Measurements from ENCODE around the gene KCNG1.
"Not testable (repeated sequence)": the region's sequence is repeated elsewhere in the genome, so short reads cannot be mapped to it uniquely, and the experiment has no call there.

KCNG1 gene, protein sequence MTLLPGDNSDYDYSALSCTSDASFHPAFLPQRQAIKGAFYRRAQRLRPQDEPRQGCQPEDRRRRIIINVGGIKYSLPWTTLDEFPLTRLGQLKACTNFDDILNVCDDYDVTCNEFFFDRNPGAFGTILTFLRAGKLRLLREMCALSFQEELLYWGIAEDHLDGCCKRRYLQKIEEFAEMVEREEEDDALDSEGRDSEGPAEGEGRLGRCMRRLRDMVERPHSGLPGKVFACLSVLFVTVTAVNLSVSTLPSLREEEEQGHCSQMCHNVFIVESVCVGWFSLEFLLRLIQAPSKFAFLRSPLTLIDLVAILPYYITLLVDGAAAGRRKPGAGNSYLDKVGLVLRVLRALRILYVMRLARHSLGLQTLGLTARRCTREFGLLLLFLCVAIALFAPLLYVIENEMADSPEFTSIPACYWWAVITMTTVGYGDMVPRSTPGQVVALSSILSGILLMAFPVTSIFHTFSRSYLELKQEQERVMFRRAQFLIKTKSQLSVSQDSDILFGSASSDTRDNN

GRCh38 chr20:51022803-51023616 lies at the start of gene KCNG1:
KCNG1 (minus strand) TSS chr20:51023107; CDS start chr20:51010338, 12,769 bp downstream.
- DNase-seq = peak; percentile 88

DNA sequence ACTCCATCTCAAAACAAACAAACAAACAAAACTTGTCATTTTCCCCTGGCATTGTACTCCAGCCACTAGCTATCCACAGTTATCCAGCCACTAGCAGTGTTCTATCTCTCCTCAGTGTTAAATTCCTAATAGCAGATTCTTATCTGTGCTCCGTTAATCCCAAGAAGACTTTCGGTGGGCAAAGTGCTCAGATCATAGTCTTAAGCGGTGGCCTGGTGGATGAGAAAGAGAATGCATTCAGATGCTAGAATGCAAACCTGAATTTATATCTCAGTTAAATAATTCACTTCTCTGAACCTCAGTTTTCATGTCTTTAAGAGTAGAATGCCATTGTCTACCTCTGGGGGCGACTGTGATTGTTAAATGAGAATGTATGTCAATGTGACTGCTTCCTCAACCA lies 47.7 kb upstream of the KCNG1 start:
- DNase-seq = no peak

- no peak for DNase-seq
Measured at GRCh38 chr20:51067792-51068191, 44.9 kb upstream of the KCNG1 start.

DNA sequence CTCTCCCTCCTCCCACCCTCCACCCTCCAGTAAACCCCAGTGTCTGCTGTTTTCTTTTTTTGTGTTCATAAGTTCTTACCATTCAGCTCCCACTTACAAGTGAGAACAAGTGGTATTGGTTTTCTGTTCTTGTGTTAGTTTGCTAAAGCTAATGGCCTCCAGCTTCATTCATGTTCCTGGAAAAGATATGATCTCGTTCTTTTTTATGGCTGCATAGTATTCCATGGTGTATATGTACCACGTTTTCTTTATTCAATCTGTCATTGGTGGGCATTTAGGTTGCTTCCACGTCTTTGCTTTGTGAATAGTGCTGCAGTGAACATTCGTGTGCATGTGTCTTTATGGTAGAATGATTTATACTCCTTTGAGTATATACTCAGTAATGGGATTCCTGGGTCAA lies 42.7 kb upstream of the KCNG1 start:
- DNase-seq = no peak

- no peak for DNase-seq
Measured at GRCh38 chr20:51064137-51064536, 41.2 kb upstream of the KCNG1 start.

DNA sequence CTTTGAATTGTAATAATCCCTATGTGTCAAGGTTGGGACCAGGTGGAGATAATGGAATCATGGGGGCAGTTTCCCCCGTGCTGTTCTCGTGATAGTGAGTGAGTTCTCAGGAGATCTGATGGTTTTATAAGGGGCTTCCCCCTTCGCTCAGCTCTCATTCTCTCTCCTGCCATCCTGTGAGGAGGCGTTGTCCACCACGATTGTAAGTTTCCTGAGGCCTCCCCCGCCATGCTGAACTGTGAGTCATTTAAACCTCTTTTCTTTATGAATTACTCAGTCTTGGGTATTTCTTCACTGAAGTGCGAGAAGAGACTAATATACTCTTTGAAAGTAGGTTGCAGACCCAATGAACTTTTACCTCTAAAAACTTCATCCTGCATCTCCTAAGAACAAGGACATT lies 39.2 kb upstream of the KCNG1 start:
- DNase-seq = peak; percentile 19

DNA sequence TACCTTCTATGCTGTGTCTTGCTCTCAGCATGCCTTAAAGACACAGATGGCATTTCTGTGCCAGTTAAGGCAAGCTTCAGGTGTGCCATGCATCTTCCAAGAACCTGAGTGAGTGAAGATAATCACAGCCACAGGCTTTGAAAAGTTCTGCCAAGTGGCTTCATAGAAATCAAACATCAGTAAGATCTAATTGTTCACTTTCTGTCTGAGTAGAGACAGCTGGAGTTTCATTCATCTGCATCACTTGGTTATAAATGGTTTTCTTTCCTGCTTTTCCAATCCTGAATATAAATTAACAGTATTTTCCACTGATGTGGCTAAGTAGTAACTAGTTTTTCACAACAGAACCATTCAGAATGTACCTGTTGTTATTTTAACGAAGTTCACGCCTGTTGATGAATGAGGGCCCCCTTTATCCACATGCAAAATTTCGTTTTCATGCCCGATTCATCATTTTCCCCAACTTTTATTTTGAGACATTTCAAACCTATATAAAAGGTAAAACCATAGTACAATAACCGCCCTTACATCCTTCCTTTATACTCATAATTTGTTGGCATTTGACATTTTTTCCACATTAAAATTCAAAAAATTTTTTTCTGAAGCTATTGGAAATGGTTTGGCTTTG lies 38.6 kb upstream of the KCNG1 start:
- no peak for DNase-seq

- no peak for DNase-seq
Measured at GRCh38 chr20:51060301-51060700, 37.4 kb upstream of the KCNG1 start.

- peak; percentile 38 for DNase-seq
Measured at GRCh38 chr20:51059862-51060261, 37.0 kb upstream of the KCNG1 start.

GRCh38 chr20:51058017-51058416 lies 35.1 kb upstream of the KCNG1 start:
- no peak for DNase-seq

DNA sequence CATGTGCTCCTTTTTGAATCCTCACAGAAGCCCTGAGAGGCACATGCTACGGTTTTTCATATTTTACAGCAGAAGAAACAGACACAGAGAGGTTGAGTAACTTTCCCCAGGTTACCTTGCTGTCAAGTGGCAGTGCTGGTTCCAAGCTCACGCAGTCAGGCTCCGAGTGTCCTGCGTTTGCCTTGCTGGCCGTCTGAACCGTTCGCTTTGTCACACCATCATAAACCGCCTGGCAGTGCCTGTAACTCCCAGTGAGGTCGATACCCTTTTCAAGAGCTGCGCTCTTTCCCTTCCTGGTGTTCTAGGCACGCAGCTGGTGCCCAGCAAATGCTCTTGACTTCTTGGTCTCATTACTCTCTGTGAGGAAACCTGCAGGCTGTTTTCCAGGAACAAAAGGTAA lies 31.3 kb upstream of the KCNG1 start:
- no peak for DNase-seq

DNA sequence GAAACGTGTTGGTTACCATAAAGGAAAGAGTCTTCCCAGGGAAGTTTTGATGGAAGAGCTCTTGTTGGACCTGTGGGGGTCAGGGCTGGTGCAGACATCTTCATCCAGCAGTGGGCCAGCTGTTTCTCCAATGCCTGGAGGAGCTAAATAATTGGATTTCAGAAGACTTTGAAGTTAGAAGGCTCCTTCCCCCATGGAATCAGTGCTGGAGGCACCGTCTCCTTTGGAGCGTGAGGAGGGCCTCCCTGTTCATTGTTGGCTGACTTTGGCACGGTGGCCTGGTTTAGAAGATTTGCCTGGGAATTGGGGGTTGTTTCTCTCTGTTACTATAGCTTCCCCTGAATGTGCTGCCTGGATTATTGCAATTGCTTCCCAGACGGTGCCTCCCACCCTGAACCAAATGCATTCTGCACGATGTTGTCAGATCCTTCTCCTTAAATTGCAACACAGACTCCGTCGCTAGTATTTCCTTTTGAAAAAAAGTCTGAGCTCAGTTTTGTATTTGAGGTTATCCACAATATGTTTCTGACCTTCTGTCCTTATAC lies 27.7 kb upstream of the KCNG1 start:
- DNase-seq = no peak

GRCh38 chr20:51046021-51046985 lies 23.4 kb upstream of the KCNG1 start:
- DNase-seq = no peak

- DNase-seq = not testable (repeated sequence)
Measured at GRCh38 chr20:51045492-51045891, 22.6 kb upstream of the KCNG1 start.

GRCh38 chr20:51044796-51045195 lies 21.9 kb upstream of the KCNG1 start:
- DNase-seq = no peak

DNA sequence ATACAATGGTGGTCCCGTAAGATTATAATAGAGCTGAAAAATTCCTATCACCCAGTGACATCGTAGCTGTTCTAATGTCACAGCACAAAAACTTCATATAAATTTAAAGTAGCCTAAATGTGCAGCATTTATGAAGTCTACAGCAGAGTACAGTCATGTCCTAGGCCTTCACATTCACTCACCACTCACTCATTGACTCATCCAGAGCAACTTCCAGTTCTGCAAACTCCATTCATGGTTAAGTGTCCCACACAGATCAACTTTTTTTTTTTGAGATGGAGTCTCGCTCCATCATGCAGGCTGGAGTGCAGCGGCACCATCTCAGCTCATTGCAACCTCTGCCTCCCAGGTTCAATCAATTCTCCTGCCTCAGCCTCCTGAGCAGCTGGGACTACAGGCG lies 20.9 kb upstream of the KCNG1 start:
- peak; percentile 83 for DNase-seq

DNA sequence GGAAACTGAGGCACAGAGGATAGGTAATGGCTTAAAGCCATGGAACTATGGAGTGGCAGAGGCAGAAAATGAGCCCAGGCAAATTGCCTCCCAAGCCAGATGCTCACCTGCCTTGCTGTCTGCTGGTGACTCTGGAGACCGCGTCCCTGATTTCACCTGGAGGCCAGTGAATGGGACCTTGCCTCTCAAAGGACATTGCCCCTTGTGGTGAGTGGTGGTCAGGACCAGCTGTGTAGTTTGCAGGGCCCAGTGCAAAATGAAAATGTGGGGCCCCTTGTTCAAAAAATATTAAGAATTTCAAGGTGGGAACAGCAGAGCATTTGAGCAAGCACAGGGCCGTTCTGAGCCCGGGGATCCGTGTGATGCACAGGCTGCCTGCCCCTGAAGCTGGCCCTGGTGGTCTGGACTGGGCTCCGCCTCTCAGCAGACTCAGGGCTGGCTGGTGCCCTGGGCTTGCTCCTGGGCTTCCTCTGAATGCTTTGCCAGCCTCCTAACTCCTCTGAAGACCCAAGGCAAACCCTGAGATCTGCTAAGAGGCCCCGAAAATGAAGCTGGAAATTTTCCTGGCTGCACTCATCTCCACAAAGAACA lies 19.8 kb upstream of the KCNG1 start:
- no peak for DNase-seq

DNA sequence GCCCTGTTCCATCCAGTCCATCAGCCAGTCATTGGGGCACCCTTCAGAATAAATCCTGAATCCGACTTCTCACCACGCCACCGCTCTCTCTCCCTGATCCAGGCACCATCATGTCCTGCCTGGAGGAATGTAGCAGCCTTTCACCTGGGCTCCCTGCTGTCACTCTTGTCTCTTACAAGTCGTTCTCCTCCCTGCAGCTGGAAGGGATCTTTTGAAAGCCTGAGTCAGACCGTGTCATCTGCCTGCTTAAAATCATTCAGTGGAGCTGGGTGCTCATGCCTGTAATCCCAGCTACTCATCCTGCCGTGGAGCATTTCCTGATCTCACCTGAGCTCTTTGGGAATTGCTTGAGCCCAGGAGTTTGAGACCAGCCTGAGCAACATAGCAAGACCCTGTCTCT lies 19.2 kb upstream of the KCNG1 start:
- DNase-seq = no peak

DNA sequence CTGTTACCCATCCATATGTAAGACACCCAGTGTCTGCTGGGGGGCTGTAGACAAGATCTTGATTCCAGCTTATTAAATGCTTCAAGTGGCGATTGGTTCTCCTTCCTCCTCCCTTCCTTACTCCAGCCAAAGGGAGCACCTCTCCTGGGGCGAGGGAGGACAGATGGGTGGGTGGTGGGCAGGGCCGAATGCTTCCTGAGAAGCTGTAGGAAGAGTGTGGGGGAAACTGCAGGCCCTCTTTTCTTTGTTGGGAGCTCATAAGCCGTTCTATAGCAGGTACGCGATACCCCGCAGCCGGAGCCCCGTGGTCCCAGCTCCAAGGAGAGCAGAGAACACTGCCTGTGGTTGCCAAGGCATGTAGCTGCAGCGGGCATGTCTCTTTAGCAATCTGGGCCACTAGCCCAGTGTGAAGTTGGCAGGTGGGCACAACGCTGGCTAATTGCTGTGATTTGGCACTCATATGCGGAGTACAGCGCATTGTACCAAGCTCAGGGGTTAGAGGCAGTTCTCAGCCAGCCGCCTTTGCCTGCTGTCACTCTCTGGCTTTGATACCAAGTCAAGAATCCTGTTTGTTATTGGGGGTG lies 14.7 kb upstream of the KCNG1 start:
- no peak for DNase-seq

GRCh38 chr20:51036827-51037531 lies 14.1 kb upstream of the KCNG1 start:
- no peak for DNase-seq

Measured in fibroblast of skin of right quadriceps (primary cell).